HCT116 (cell line): ENCODE measurements around the gene TCP1. TPM values are rescaled to one million over a fixed set of nuclear protein-coding genes. Genes with fewer than 3 reads are reported as not detected.

Experiments
- ATAC-seq: fragments of 200-7000 bp; cut with Tn5 transposase; 2 replicates; pipeline ENCODE4 v1.9.1; 2020; ENCODE audit warnings: mild to moderate bottlenecking, moderate library complexity
- BruUV-seq: library from RNA; stranded (reverse); fragments of 400-500 nt; replicated peaks from 2 replicates; lab custom pipeline; 2021; lab: Mats Ljungman, UMichigan
- CTCF ChIA-PET: fragments of 300-600 bp; sonication (Branson Sonifier 250); formaldehyde crosslinking; loops from one replicate; lab custom pipeline; 2021; ENCODE audit warnings: antibody characterized with exemption; lab: Charles Lee
- POLR2A ChIA-PET: fragments of 300-600, 350-600 bp; sonication (Branson Sonifier 250); formaldehyde crosslinking; loops from one replicate; lab custom pipeline; 2021; ENCODE audit warnings: antibody characterized with exemption; lab: Charles Lee
- RAD21 ChIA-PET, 2 experiments: fragments of 300-600 bp; sonication (Branson Sonifier 250); formaldehyde crosslinking; loops; one replicate each; lab custom pipeline; 2023; ENCODE audit warnings: low total read pairs in 2 of 2; ENCODE audit not compliant: uncharacterized antibody in 2 of 2, unreplicated experiment in 2 of 2, low non-redundant PET in 1 of 2; lab: Charles Lee
- DNase-seq: peaks from one replicate; pipeline ENCODE4 v3.0.0-alpha.2; 2010; ENCODE audit warnings: low read depth, low spot score
- H2AFZ ChIP-seq: fragments of 200-600 bp; shearing (Covaris generic), sonication (generic); 2 replicates; pipeline ENCODE4 v1.6.1; 2017; ENCODE audit warnings: low read depth, mixed run types, mixed read lengths, antibody characterized with exemption, low read length; ENCODE audit not compliant: poor library complexity, severe bottlenecking
- H3K27ac ChIP-seq: 2 replicates; pipeline ENCODE4 v1.5.1; 2012; ENCODE audit warnings: low read depth, low read length
- H3K27me3 ChIP-seq: fragments of 200-600 bp; sonication (generic); 2 replicates; pipeline ENCODE4 v1.6.1; 2016; ENCODE audit warnings: mixed run types, low read length, mixed read lengths; ENCODE audit not compliant: insufficient read depth
- H3K36me3 ChIP-seq, 2 experiments: fragments of 200-500 bp in 1 of 2; fragments of 200-600 bp in 1 of 2; sonication (Bioruptor generic) in 1 of 2; sonication (generic) in 1 of 2; 2 replicates each; pipeline versions ENCODE4 v1.5.1 to v1.6.1; 2014 to 2016; ENCODE audit warnings: low read length in 2 of 2, inconsistent platforms in 1 of 2, mixed read lengths in 1 of 2, mixed run types in 1 of 2; ENCODE audit not compliant: insufficient read depth in 2 of 2, control insufficient read depth in 1 of 2
- H3K4me1 ChIP-seq, 2 experiments: fragments of 200-600 bp in 1 of 2; sonication (generic) in 1 of 2; 2 replicates each; pipeline versions ENCODE4 v1.5.1 to v1.6.1; 2012 to 2017; ENCODE audit warnings: low read length in 2 of 2, inconsistent platforms in 1 of 2, mild to moderate bottlenecking in 1 of 2, mixed read lengths in 1 of 2, mixed run types in 1 of 2, moderate library complexity in 1 of 2; ENCODE audit not compliant: insufficient read depth in 2 of 2, control insufficient read depth in 1 of 2
- H3K4me2 ChIP-seq: fragments of 200-600 bp; sonication (generic); 2 replicates; pipeline ENCODE4 v1.6.1; 2017; ENCODE audit warnings: mixed run types, low read length, mixed read lengths
- H3K4me3 ChIP-seq, 2 experiments: fragments of 200-600 bp in 1 of 2; sonication (generic) in 1 of 2; replicated peaks in 1 of 2; 2 replicates each; pipeline ENCODE4 v1.5.1; 2011 to 2016; ENCODE audit warnings: low read length in 2 of 2, control low read depth in 1 of 2, low read depth in 1 of 2, mild to moderate bottlenecking in 1 of 2, mixed read lengths in 1 of 2, mixed run types in 1 of 2
- H3K79me2 ChIP-seq: fragments of 200-600 bp; sonication (generic); 2 replicates; pipeline ENCODE4 v1.6.1; 2017; ENCODE audit warnings: mild to moderate bottlenecking, mixed run types, low read length, moderate library complexity, mixed read lengths; ENCODE audit not compliant: insufficient read depth
- H3K9ac ChIP-seq: fragments of 200-600 bp; sonication (generic); 2 replicates; pipeline ENCODE4 v1.6.1; 2016; ENCODE audit warnings: low read length, mixed read lengths
- H3K9me2 ChIP-seq: fragments of 200-600 bp; sonication (generic), shearing (Covaris generic); 2 replicates; pipeline ENCODE4 v1.6.1; 2017; ENCODE audit warnings: mixed run types, mild to moderate bottlenecking, moderate library complexity; ENCODE audit not compliant: insufficient read depth
- H3K9me3 ChIP-seq, 2 experiments: fragments of 200-500 bp in 1 of 2; fragments of 200-600 bp in 1 of 2; sonication (Bioruptor generic) in 1 of 2; sonication (generic) in 1 of 2; 2 replicates each; pipeline ENCODE4 v1.6.1; 2014 to 2017; ENCODE audit warnings: low read length in 2 of 2, mixed read lengths in 2 of 2, inconsistent platforms in 1 of 2, low read depth in 1 of 2, mild to moderate bottlenecking in 1 of 2, mixed run types in 1 of 2, moderate library complexity in 1 of 2; ENCODE audit not compliant: control insufficient read depth in 1 of 2, insufficient read depth in 1 of 2
- H4K20me1 ChIP-seq: fragments of 200-600 bp; sonication (generic), shearing (Covaris generic); 2 replicates; pipeline ENCODE4 v1.6.1; 2017; ENCODE audit warnings: mixed run types, mild to moderate bottlenecking, moderate library complexity; ENCODE audit not compliant: insufficient read depth
- CEBPB ChIP-seq: IDR thresholded peaks from 2 replicates; pipeline ENCODE4 v1.6.1; 2012; ENCODE audit warnings: low read depth
- CTCF ChIP-seq, 3 experiments: fragments of 200-600 bp in 1 of 3; sonication (generic) in 1 of 3; IDR thresholded peaks in 2 of 3; conservative IDR thresholded peaks in 1 of 3; 2 replicates each; pipeline ENCODE4 v1.5.1; 2012 to 2017; ENCODE audit warnings: low read depth in 2 of 3, low read length in 2 of 3, antibody characterized with exemption in 1 of 3, borderline replicate concordance in 1 of 3, control low read depth in 1 of 3, mild to moderate bottlenecking in 1 of 3, mixed read lengths in 1 of 3, mixed run types in 1 of 3, moderate library complexity in 1 of 3; ENCODE audit not compliant: insufficient read depth in 1 of 3
- ELF1 ChIP-seq: IDR thresholded peaks from 2 replicates; pipeline ENCODE4 v1.6.1; 2012; ENCODE audit warnings: low read depth, borderline replicate concordance
- EZH2 ChIP-seq: fragments of 200-600 bp; sonication (generic); IDR thresholded peaks from 2 replicates; pipeline ENCODE4 v1.6.1; 2017; ENCODE audit warnings: antibody characterized with exemption, mixed run types
- FOSL1 ChIP-seq: IDR thresholded peaks from 2 replicates; pipeline ENCODE4 v1.6.1; 2012; ENCODE audit warnings: low read depth
- JUND ChIP-seq: IDR thresholded peaks from 2 replicates; pipeline ENCODE4 v1.6.1; 2012
- POLR2AphosphoS5 ChIP-seq: IDR thresholded peaks from 2 replicates; pipeline ENCODE4 v1.6.1; 2011; ENCODE audit warnings: mild to moderate bottlenecking, low read depth, low read length, moderate library complexity
- RAD21 ChIP-seq: IDR thresholded peaks from 2 replicates; pipeline ENCODE4 v1.6.1; 2012; ENCODE audit warnings: low read depth, mild to moderate bottlenecking
- SP1 ChIP-seq: IDR thresholded peaks from 2 replicates; pipeline ENCODE4 v1.6.1; 2012; ENCODE audit warnings: low read depth
- SRF ChIP-seq: IDR thresholded peaks from 2 replicates; pipeline ENCODE4 v1.6.1; 2012; ENCODE audit warnings: low read depth
- TCF7L2 ChIP-seq: IDR thresholded peaks from 2 replicates; pipeline ENCODE4 v1.7.0; 2011; ENCODE audit warnings: borderline replicate concordance, inconsistent platforms; ENCODE audit not compliant: insufficient read depth, insufficient read length; ENCODE audit errors: extremely low read depth
- YY1 ChIP-seq: IDR thresholded peaks from 2 replicates; pipeline ENCODE4 v1.6.1; 2011; ENCODE audit warnings: low read length, low read depth, moderate library complexity, mild to moderate bottlenecking; ENCODE audit not compliant: insufficient replicate concordance; ENCODE audit errors: extremely low read depth
- ZFX ChIP-seq: fragments of 450-650 bp; IDR thresholded peaks from 2 replicates; pipeline ENCODE4 v1.6.1; 2017
- ZNF274 ChIP-seq: fragments of 200-500 bp; sonication (Bioruptor generic); IDR thresholded peaks from 2 replicates; pipeline ENCODE4 v1.6.1; 2014; ENCODE audit warnings: mild to moderate bottlenecking, low read depth, low read length, inconsistent platforms
- intact Hi-C: fragments of 100-400 bp; cut with micrococcal nuclease; formaldehyde crosslinking; loops from 2 replicates; pipeline ENCODE4 v1.10.0; 2022
- total RNA-seq: library from RNA; stranded (reverse); gene quantifications from one replicate; pipeline ENCODE4 v1.2.1, GENCODE V29; 2021; ENCODE audit not compliant: unreplicated experiment
- TF ChIP-seq, protein P1 (sequence below): IDR thresholded peaks from 2 replicates; pipeline ENCODE4 v1.6.1; 2012
- TF ChIP-seq, protein P2 (sequence below): IDR thresholded peaks from 2 replicates; pipeline ENCODE4 v1.6.1; 2011; ENCODE audit warnings: mild to moderate bottlenecking, low read length, moderate library complexity; ENCODE audit not compliant: insufficient replicate concordance; ENCODE audit errors: extremely low read depth

The TCP1 gene
- total RNA-seq, 1 experiment from 2014 or later: 447 TPM

DNA sequence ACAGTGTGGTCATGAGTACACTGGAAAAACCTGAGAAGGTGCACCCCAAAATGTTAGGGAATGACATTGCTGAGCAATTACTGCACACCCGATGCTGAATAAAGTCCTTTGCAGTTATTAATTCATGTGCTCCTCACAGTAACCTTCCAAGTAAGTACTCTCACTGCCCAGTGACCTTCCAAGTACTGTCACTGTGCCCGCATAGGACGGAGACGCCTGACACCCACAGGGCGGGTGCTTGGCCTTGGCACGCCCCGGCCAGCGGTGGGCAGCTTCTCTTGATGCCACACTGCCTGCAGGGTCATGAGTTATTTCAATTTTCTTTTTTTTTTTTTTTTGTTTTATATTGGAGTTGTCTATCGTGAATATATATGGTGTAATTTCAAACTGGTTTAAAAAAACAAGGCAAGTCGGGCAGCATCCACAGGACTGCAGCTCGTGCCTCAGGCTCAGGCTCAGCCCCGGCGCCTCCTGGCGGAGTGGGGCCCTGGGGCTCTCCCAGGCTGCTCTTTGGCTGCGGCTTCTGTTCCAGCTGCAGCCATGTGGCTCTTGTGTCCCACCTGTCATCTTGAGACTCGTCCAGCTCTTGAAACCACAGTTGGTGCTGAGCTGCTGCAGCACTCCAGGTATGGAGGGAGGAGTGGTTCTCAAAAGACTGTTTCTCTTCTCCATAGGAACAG is 37.7 kb upstream of the TCP1 start (continued):
- no peak for TF ChIP-seq CTCF (IDR thresholded peaks at IDR 0.05 in 2 of 3, conservative IDR thresholded peaks at IDR 0.05 in 1 of 3; ENCODE audit: borderline replicate concordance in 1 of 3, insufficient read depth in 1 of 3, low read depth in 2 of 3, low read length in 2 of 3)
- no peak for TF ChIP-seq ZNF274
- TF ChIP-seq, protein P1, sequence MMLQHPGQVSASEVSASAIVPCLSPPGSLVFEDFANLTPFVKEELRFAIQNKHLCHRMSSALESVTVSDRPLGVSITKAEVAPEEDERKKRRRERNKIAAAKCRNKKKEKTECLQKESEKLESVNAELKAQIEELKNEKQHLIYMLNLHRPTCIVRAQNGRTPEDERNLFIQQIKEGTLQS: no peak
- no peak for TF ChIP-seq CEBPB
- TF ChIP-seq ELF1: no peak
- TF ChIP-seq EZH2: no peak

DNA sequence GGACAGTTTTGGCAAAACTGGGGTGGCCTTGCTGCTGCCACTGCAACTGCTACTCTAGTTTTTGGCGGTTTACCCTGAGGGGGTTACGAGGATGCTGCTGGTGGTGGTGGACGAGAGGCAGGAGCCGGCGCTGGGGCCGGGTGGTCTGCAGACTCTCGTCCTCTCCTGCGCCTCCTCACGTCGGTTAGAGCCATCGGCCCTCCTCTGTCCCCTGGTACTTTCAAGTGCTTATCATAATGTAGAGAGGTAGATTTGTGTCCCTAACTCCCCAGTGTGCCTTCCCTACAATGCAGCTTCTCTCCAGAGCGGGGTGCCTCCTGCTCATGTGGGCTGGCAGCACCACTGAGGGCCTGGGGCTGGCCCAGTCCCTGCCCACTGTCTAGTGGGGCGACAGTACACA is 36.6 kb upstream of the TCP1 start:
- H3K27me3 ChIP-seq: no peaks in the 10 kb centered on the region
- no peak overlapping the region for H2AFZ ChIP-seq
- no peaks in the 10 kb centered on the region for H3K9me2 ChIP-seq
- H3K4me3 ChIP-seq: no peak overlapping the region
- BruUV-seq: no TSS peak
- no peak overlapping the region for H3K4me2 ChIP-seq
- intact Hi-C loops: no loop called here
- ChIA-PET POLR2A (no interaction called here), RAD21 (no interaction called here), CTCF (no interaction called here)
- no peaks in the 10 kb centered on the region for H3K4me1 ChIP-seq
- H3K79me2 ChIP-seq: no peaks in the 10 kb centered on the region
- no peak for ATAC-seq
- H3K9me3 ChIP-seq: no peaks in the 10 kb centered on the region
- H4K20me1 ChIP-seq: no peaks in the 10 kb centered on the region
- no peak overlapping the region for H3K27ac ChIP-seq
- no peak for DNase-seq
- no peaks in the 10 kb centered on the region for H3K36me3 ChIP-seq
- no peak overlapping the region for H3K9ac ChIP-seq
- TF ChIP-seq SRF: no peak
- no peak for TF ChIP-seq YY1
- no peak for TF ChIP-seq JUND
- no peak for TF ChIP-seq RAD21
- TF ChIP-seq SP1: no peak
- TF ChIP-seq, protein P1: no peak
- no peak for TF ChIP-seq EZH2
- no peak for TF ChIP-seq ZNF274
- no peak for TF ChIP-seq ZFX
- TF ChIP-seq, protein P2, sequence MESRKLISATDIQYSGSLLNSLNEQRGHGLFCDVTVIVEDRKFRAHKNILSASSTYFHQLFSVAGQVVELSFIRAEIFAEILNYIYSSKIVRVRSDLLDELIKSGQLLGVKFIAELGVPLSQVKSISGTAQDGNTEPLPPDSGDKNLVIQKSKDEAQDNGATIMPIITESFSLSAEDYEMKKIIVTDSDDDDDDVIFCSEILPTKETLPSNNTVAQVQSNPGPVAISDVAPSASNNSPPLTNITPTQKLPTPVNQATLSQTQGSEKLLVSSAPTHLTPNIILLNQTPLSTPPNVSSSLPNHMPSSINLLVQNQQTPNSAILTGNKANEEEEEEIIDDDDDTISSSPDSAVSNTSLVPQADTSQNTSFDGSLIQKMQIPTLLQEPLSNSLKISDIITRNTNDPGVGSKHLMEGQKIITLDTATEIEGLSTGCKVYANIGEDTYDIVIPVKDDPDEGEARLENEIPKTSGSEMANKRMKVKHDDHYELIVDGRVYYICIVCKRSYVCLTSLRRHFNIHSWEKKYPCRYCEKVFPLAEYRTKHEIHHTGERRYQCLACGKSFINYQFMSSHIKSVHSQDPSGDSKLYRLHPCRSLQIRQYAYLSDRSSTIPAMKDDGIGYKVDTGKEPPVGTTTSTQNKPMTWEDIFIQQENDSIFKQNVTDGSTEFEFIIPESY: no peak
- no peak for TF ChIP-seq POLR2AphosphoS5
- no peak for TF ChIP-seq FOSL1
- TF ChIP-seq TCF7L2: no peak
- no peak for TF ChIP-seq CTCF (IDR thresholded peaks at IDR 0.05 in 2 of 3, conservative IDR thresholded peaks at IDR 0.05 in 1 of 3; ENCODE audit: borderline replicate concordance in 1 of 3, insufficient read depth in 1 of 3, low read depth in 2 of 3, low read length in 2 of 3)
- TF ChIP-seq CEBPB: no peak
